Hematopoietic multipotent progenitor cell treated with erythropoietin and hydrocortisone succinate and interleukin-3 and kit ligand, for 8 days (in vitro differentiated cells): ENCODE measurements around the gene DNASE2.

ENCODE experiments used
- DNase-seq: peaks from one replicate; pipeline ENCODE4 v3.0.0-alpha.2; 2015

DNASE2 gene

DNA sequence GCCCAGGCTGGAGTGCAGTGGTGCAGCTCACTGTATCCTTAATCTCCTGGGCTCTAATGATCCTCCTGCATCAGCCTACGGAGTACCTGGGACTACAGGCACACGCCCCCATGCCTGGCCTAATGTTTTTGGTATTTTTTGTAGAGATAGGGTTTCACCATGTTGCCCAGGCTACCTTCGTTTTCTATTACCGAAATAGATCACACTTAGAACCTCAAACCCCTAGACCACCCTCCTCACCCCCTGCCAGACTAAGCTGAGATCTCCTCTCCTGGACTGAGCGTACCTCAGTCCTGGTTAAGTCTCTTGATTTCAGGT lies 5.4 kb upstream of the DNASE2 start:
- no peak for DNase-seq

DNA sequence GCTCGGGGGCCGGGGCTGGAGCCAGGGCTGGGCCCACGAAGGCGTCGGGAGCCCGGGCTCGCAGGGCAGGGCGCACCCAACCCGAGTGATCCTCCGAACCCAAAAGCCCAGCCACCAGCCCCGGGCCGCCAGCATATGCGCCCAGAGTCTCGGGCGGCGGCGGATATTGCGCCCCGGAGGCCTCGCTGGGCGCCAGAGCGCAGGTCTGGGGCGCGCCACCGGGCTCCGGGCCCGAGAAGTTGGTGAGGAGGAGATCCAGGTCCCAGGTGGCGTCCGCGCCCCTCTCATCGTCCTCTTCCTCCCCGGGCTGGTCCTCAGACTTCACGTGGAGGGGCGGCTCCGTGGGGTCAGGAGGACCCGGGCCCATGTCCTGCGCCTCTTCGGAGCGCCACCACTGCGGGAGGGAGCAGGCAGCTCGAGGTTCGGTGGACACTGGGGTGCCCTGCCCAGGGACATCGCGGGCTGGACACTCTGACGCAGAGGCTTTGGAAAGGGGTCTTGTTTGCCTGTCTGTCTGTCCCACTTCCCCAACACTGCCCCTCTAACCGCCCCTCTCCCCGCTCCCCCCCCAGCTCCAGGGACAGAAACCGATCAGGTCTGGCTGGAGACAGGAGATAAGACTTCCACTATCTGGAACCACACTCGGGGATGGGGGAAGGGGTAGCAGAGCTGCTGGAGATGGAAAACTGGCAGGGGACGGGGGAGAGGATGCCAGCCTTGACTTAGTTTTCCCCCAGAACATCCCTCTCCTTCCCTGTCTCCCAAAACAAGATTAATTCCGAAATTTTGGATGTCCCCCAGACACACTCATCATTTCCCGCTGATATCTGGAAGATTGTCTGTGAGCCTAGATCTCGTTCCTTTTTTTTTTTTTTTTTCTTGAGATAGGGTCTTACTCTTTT lies 4.8 kb upstream of the DNASE2 start:
- peak; percentile 92 for DNase-seq

GRCh38 chr19:12884926-12885748 lies 3.9 kb upstream of the DNASE2 start:
- DNase-seq, result peak; percentile 96

DNA sequence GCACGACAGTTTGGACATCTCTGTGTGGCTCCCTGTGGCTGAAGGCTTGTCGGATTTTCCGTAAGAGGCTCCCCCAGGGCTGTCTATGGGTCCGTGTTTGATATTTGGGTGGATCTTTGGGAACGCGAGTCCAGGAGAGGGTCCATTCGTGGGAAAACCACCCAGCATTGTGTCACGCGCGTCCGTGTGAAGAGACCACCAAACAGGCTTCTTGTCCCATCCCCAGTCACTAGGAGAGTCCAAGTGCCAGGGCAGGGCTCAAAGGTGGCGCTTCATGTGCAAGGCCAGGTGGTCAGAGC lies 3.3 kb upstream of the DNASE2 start:
- no peak for DNase-seq

- DNase-seq, result peak; percentile 34
These were observed 3.0 kb upstream of the DNASE2 start for GRCh38 chr19:12884202-12884601.

GRCh38 chr19:12882589-12882988 lies 1.3 kb upstream of the DNASE2 start:
- DNase-seq, result no peak

DNA sequence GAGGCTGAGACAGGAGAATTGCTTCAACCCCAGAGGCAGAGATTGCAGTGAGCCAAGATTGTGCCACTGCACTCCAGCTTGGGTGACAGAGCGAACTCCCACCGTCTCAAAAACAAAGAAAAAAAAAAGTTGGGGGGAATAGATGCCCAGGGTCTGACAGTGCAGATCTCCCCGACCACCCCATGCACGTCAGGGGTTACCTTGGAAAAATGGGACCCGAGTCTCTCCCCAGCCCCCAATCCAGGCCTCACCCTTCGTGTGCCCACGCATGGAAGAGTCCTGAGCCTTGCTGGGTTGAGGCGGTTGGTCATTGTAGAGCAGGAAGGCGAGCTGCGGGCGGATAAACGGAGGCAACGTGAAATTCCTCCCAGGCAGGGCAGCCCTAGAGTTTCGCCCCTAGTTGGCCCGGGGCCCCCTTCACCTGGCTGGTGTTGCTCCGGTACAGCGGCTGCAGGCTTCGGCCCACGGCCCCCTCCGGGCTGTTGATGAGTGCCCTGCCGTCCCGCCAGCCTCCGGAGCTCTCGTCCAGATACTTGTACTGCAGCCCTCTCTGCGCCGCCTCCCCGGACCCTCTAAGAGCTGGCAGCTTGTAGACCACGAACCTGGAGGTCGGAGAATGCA lies 588 bp downstream of the DNASE2 start:
- peak; percentile 35 for DNase-seq

DNA sequence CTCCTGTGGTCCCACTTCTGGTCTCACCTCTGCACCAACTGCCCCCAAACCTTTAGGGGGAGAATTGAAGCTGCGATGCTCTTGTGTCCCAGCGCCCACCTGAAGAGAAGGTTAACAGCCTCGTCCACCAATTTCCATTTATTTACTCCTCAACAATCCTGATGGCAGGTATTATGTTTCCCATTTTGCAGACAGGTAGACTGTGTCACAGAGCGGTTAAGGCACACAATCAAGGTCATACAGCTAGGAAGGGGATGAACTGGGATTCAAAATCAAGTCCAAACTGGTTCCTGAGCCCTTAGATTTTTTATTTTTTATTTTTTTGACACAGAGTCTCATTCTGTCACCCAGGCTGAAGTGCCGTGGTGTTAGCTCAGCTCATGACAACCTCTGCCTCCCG lies 6.2 kb downstream of the DNASE2 start:
- DNase-seq, result no peak

- DNase-seq, result no peak
These were observed 7.1 kb downstream of the DNASE2 start for GRCh38 chr19:12873891-12874745.

DNA sequence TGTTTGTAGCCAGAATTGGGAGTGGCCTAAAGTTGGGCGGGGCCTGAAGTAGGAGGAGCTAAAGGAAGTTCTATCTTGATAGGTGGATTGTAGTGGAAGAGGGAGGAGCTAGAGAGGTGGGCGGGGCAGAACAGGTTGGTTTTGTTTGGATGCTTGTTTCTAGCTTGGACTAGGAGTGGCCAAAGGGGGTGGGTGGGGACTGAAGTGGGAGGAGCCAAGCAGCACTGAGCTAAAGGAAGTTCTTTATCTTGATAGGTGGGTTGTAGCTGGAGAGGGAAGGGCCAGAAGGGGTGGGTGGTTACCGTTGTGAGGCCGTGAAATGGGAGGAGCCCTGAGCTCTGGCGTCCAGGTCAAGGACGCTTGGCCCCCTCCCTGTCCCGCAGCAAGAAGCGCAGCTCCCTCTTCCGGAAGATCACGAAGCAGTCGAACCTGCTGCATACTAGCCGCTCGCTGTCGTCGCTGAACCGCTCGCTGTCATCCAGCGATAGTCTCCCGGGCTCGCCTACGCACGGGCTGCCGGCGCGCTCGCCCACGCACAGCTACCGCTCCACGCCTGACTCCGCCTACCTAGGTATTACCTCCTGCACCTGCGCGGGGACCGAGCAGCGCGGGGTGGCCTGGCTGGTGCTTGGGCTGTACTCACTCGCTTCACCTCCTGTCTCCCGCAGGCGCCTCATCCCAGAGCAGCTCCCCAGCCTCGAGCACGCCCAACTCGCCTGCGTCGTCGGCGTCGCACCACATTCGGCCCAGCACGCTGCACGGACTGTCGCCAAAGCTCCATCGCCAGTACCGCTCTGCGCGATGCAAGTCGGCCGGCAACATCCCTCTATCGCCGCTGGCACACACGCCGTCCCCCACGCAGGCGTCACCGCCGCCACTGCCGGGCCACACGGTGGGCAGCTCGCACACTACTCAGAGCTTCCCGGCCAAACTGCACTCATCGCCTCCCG lies 8.0 kb downstream of the DNASE2 start:
- DNase-seq, result peak; percentile 81

DNA sequence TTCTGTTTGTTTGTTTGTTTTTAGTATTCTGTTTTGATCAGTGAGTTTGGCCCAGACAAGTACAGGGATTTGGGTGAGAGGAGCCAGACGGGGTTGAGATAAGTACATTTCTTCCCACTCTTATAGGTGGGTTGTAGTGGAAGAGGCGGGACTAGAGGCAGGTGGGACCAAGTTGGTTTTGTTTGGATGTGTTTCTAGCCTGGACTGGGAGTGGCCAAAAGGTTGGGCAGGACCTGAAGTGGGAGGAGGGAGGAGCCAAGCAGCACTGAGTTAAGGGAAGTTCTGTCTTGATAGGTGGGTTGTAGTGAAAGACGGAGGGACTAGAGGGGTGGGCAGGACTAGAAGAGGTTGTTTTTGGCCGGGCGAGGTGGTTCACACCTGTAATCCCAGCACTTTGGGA lies 9.0 kb downstream of the DNASE2 start:
- peak; percentile 38 for DNase-seq

DNA sequence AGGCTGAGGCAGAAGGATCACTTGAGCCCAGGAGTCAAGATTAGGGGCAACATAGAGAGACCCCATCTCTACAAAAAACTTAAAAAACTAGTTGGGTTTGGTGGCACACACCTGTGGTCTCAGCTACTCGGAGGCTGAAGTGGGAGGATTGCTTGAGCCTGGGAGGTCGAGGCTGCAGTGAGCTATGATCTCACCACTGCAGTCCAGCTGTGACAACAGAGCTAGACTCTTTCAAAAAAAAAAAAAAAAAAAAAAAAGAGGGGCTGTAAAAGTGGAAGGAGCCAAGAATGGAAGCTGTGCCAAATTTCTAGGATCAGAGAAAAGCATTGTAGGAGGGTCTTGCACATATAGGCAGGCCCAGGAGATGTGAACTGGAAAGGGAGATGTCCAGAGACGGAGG lies 9.6 kb downstream of the DNASE2 start:
- DNase-seq, result no peak

- DNase-seq, result peak; percentile 53
These were observed 12.6 kb downstream of the DNASE2 start for GRCh38 chr19:12868540-12869112.

GRCh38 chr19:12867120-12868099 lies 13.8 kb downstream of the DNASE2 start:
- peak; percentile 79 for DNase-seq

DNA sequence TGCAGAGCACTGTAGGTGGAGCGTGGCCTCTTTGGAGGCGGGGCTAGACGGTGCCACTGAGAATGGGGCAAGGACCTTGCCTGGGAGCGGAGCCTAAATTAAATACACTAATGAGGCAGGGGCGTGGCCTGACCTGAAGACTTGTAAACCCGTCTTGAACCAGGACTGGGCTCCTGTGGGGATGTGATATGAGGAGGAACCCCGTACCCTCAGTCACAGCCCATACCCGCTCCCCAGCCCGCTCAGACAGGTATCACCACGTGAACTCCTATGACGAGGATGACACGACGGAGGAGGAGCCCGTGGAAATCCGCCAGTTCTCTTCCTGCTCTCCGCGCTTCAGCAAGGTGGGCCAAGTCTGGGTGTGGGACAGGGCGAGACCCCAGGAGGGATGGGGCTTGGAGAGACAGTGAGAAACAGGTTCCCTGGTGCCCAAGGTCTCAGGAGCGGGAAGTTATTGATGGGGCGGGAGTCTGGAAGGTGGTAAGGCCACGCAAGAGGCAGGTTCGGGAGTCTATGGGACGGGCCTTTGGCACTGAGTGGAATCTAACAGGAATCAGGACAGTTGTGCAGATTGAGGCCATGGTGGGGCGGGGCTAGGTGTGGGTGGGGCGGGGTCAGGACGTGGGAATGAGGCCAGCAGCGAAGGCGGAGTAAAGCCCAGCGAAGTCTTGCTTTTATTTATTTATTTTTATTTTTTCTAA lies 14.7 kb downstream of the DNASE2 start:
- DNase-seq, result no peak

- no peak for DNase-seq
These were observed 15.4 kb downstream of the DNASE2 start for GRCh38 chr19:12865746-12866415.

DNA sequence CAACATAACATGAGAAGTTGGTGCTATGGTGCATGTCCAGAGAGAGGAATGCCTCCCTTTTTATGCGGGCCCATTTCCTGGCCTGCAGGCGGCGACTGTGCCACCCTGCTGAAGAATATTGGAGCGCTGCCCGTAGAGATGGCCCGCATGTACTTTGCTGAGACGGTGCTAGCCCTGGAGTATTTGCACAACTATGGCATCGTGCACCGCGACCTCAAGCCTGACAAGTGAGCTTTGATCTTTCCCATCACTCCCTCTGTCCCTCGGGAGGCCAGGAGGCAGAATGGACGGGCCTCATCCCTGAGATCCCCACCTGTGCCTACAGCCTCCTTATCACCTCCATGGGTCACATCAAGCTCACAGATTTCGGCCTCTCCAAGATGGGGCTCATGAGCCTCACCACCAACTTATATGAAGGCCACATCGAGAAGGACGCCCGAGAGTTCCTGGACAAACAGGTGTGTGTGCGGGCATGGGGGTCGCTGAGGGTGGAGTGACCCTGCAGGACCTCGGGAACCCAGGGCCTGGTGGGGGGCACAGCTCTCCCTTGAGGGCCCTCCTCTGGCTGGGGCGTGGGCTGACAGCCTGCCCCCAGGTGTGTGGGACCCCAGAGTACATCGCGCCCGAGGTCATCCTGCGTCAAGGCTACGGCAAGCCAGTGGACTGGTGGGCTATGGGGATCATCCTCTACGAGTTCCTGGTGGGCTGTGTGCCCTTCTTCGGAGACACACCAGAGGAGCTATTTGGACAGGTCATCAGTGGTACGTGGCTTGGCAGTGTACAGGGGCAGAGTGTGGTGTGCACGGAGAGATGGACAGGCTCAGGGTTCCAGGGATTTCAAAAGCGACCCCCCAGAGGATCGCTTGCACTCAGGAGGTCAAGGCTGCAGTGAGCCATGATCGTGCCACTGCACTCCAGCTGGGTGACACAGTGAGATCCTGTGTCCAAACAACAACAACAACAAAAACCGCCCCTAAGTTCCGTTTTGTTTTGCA lies 16.2 kb downstream of the DNASE2 start:
- DNase-seq, result peak; percentile 33

GRCh38 chr19:12864143-12864542 lies 17.1 kb downstream of the DNASE2 start:
- no peak for DNase-seq
